ENCODE results near the gene VIL1. TPM values are rescaled to one million over a fixed set of nuclear protein-coding genes. Genes with fewer than 3 reads are reported as not detected.
A peak's percentile ranks its signal among the peaks of the same experiment; 100 is the strongest.

VIL1 gene
- total and polyA plus RNA-seq, 2 of the 13 experiments (the other 11 are each of a cell fraction or from before 2014, with no cell fraction given): 287 to 301 TPM

DNA sequence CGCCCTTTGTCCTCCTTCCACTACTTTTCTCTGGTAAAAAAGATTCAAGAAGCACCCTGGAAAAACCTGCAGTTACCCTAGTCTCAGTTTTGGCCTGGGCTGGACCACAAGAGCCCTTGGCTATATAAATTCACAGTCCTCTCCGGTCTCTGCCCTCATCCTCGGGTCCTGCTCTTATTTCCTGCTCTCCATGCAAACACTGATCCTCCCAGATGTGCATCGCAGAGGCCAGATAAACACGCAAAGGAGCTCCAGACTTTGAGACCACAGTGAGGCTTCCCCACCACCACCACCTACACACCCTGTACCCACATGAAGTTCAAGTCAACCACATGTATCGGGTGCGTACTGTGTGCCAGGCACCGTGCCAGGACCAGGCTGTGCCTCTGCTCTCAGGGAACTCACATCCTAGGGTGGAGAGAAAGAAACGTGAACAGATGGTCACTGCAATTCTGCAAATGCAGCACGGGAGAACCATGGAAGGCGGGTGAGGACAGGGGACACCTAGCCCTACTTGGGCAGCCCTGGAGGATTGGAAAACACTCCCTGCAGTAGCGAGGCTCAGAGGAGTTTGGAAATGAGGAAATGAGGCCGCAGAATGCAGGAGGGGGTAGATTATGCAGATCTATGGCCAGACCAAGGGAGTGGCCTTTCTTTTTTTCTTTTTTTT lies 11.8 kb upstream of the VIL1 start (continued):
- TF ChIP-seq, protein P1, sequence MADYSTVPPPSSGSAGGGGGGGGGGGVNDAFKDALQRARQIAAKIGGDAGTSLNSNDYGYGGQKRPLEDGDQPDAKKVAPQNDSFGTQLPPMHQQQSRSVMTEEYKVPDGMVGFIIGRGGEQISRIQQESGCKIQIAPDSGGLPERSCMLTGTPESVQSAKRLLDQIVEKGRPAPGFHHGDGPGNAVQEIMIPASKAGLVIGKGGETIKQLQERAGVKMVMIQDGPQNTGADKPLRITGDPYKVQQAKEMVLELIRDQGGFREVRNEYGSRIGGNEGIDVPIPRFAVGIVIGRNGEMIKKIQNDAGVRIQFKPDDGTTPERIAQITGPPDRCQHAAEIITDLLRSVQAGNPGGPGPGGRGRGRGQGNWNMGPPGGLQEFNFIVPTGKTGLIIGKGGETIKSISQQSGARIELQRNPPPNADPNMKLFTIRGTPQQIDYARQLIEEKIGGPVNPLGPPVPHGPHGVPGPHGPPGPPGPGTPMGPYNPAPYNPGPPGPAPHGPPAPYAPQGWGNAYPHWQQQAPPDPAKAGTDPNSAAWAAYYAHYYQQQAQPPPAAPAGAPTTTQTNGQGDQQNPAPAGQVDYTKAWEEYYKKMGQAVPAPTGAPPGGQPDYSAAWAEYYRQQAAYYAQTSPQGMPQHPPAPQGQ (CRISPR knock-in tag; IDR thresholded peaks at IDR 0.05; ENCODE audit: borderline replicate concordance): no peak
- TF ChIP-seq ZBTB43 (CRISPR knock-in tag; conservative IDR thresholded peaks at IDR 0.05) (no peak), KAT2B (IDR thresholded peaks at IDR 0.05; ENCODE audit: borderline replicate concordance, low read depth, low read length) (no peak), ZNF614 (CRISPR knock-in tag; IDR thresholded peaks at IDR 0.05; ENCODE audit: borderline replicate concordance) (no peak; the same call in 1 of the 2 replicates), ZNF878 (CRISPR knock-in tag; IDR thresholded peaks at IDR 0.05) (0 out of 2 replicates have a peak, but pooled peaks have one; percentile 65), ZNF333 (CRISPR knock-in tag; IDR thresholded peaks at IDR 0.05; ENCODE audit: borderline replicate concordance) (no peak), ZNF274 (CRISPR knock-in tag; IDR thresholded peaks at IDR 0.05) (peak; percentile 60; the same call in 1 of the 2 replicates), ZMAT3 (CRISPR knock-in tag; conservative IDR thresholded peaks at IDR 0.05) (peak; percentile 17; the same call in 1 of the 2 replicates), E2F5 (CRISPR knock-in tag; conservative IDR thresholded peaks at IDR 0.05) (no peak), ZNF839 (CRISPR knock-in tag; IDR thresholded peaks at IDR 0.05; ENCODE audit: borderline replicate concordance) (no peak; the same call in 1 of the 2 replicates), ZNF337 (CRISPR knock-in tag; IDR thresholded peaks at IDR 0.05; ENCODE audit: borderline replicate concordance, low read depth) (peak; percentile 62; the same call in 1 of the 2 replicates), IRF1 (CRISPR knock-in tag; IDR thresholded peaks at IDR 0.05; ENCODE audit: low read depth) (no peak), ZNF83 (CRISPR knock-in tag; IDR thresholded peaks at IDR 0.05; ENCODE audit: borderline replicate concordance) (no peak), GATAD1 (CRISPR knock-in tag; IDR thresholded peaks at IDR 0.05) (no peak), SRY (CRISPR knock-in tag; IDR thresholded peaks at IDR 0.05) (no peak), KLF12 (CRISPR knock-in tag; IDR thresholded peaks at IDR 0.05; ENCODE audit: borderline replicate concordance) (no peak), NFE2 (CRISPR knock-in tag; IDR thresholded peaks at IDR 0.05) (no peak), ZNF687 (CRISPR knock-in tag; IDR thresholded peaks at IDR 0.05) (0 out of 2 replicates have a peak, but pooled peaks have one; percentile 16)

Data from HepG2 (cell line).